IPS DF 6.9 (cell line): ENCODE measurements around the gene MGAT4A.
A peak's percentile ranks its signal among the peaks of the same experiment; 100 is the strongest.

Experiments used
- DNase-seq: peaks from one replicate; pipeline ENCODE4 v3.0.0-alpha.2; 2013; ENCODE audit warnings: low read depth, low spot score
- H3K27ac ChIP-seq: one replicate; pipeline ENCODE4 v1.5.1; 2013; ENCODE audit warnings: low read length, control low read depth
- H3K27me3 ChIP-seq: 2 replicates; pipeline ENCODE4 v1.6.1; 2013; ENCODE audit warnings: mild to moderate bottlenecking, low read length; ENCODE audit not compliant: control insufficient read depth, insufficient read depth
- H3K36me3 ChIP-seq: 2 replicates; pipeline ENCODE4 v1.6.1; 2013; ENCODE audit warnings: low read length; ENCODE audit not compliant: control insufficient read depth, insufficient read depth
- H3K4me1 ChIP-seq: 2 replicates; pipeline ENCODE4 v1.6.1; 2013; ENCODE audit warnings: low read length; ENCODE audit not compliant: control insufficient read depth, insufficient read depth
- H3K4me3 ChIP-seq: 2 replicates; pipeline ENCODE4 v1.5.1; 2013; ENCODE audit warnings: mild to moderate bottlenecking, low read length
- H3K9me3 ChIP-seq: 2 replicates; pipeline ENCODE4 v1.6.1; 2013; ENCODE audit warnings: low read length, inconsistent platforms; ENCODE audit not compliant: control insufficient read depth, insufficient read depth
- WGBS: extraction: QIAGEN DNeasy Blood & Tissue Kit; methylation state at CpG from one replicate; pipeline ENCODE4 v1.1.7; 2013; ENCODE audit warnings: mixed read lengths, missing lambda C conversion rate; ENCODE audit not compliant: insufficient read length, insufficient coverage; 5-methylcytosine and 5-hydroxymethylcytosine counted together

Gene MGAT4A

GRCh38 chr2:98576666-98577312 lies 154.1 kb downstream of the MGAT4A start:
- no peak for DNase-seq

DNA sequence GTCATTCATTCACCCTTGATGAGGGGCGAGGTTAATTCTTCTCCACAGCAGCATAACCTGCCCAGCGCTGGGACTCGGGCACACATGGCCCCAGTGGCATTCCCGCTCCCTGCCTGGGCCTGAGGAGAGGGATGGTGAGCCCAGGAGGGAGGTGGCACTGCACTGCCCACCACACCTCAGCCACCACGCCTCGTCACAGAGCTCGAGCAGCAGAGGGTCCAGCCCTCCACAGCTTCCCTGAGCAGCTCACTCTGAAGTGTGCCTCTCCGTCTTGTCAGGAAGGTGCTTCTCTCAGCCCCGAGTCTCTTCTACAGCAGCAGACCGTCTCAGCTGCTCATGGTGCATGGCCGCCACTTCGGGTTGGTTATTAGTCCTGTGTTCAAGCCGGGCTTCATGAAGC lies 157.5 kb downstream of the MGAT4A start:
- H3K4me3 ChIP-seq: no peak overlapping the region
- no peak for DNase-seq
- H3K36me3 ChIP-seq: peaks cover 14% of the 10 kb centered on the region
- no peaks in the 10 kb centered on the region; the same call in 1 of the 2 replicates for H3K4me1 ChIP-seq
- no CpG with 5 or more reads among the region's 13 CpGs for WGBS
- no peaks in the 10 kb centered on the region for H3K9me3 ChIP-seq
- no peaks in the 10 kb centered on the region for H3K27me3 ChIP-seq
- no peak overlapping the region for H3K27ac ChIP-seq

More at GRCh38 chr2:98576666-98577312, 154.1 kb downstream of the MGAT4A start:
- H3K4me1 ChIP-seq: no peaks in the 10 kb centered on the region; the same call in 1 of the 2 replicates
- H3K36me3 ChIP-seq: peaks cover 7% of the 10 kb centered on the region
- H3K27ac ChIP-seq: no peak overlapping the region
- H3K4me3 ChIP-seq: no peak overlapping the region
- WGBS: no CpG with 5 or more reads among the region's 22 CpGs
- H3K9me3 ChIP-seq: no peaks in the 10 kb centered on the region
- no peaks in the 10 kb centered on the region for H3K27me3 ChIP-seq

DNA sequence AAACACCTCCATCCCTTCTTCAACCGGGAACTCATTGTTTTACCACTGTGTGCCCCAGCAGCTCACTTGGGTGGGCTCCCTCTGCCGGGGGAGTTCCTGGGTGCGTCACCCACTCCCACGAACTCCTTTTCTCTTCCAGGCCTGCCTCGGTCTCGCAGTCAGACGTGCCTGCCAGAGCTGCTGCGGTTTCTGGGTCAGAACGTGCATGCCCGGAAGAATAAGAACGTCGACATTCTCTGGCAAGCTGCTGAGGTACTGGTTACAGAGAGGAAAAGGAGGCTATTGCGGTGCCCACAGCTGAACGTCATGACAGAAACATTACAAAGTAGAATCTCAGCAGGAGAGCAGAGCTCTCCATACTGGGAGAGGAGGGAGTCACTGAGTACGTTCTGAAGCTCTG lies 158.3 kb downstream of the MGAT4A start:
- Histone ChIP-seq H3K36me3 (peaks cover 12% of the 10 kb centered on the region), H3K9me3 (no peaks in the 10 kb centered on the region), H3K4me3 (no peak overlapping the region), H3K4me1 (no peaks in the 10 kb centered on the region; the same call in 1 of the 2 replicates), H3K27me3 (no peaks in the 10 kb centered on the region), H3K27ac (no peak overlapping the region)
- no CpG with 5 or more reads among the region's 15 CpGs for WGBS
- no peak for DNase-seq

GRCh38 chr2:98572211-98572610 lies 158.7 kb downstream of the MGAT4A start:
- no peaks in the 10 kb centered on the region; the same call in 1 of the 2 replicates for H3K4me1 ChIP-seq
- H3K4me3 ChIP-seq: no peak overlapping the region
- WGBS: no CpG with 5 or more reads among the region's 5 CpGs
- H3K27ac ChIP-seq: no peak overlapping the region
- no peaks in the 10 kb centered on the region for H3K9me3 ChIP-seq
- H3K27me3 ChIP-seq: no peaks in the 10 kb centered on the region
- H3K36me3 ChIP-seq: peaks cover 9% of the 10 kb centered on the region
- DNase-seq: no peak

- Histone ChIP-seq H3K36me3 (peaks cover 8% of the 10 kb centered on the region), H3K27ac (no peak overlapping the region)
Measured at GRCh38 chr2:98571796-98572195, 159.1 kb downstream of the MGAT4A start.

GRCh38 chr2:98571121-98571701 lies 159.7 kb downstream of the MGAT4A start:
- no peaks in the 10 kb centered on the region for H3K9me3 ChIP-seq
- WGBS: no CpG with 5 or more reads among the region's 13 CpGs
- H3K27ac ChIP-seq: no peak overlapping the region
- no peaks in the 10 kb centered on the region for H3K27me3 ChIP-seq
- no peak overlapping the region for H3K4me3 ChIP-seq
- H3K4me1 ChIP-seq: no peaks in the 10 kb centered on the region; the same call in 1 of the 2 replicates
- DNase-seq: no peak
- peaks cover 8% of the 10 kb centered on the region for H3K36me3 ChIP-seq

More at GRCh38 chr2:98571796-98572195, 159.1 kb downstream of the MGAT4A start:
- Histone ChIP-seq H3K9me3 (no peaks in the 10 kb centered on the region), H3K27me3 (no peaks in the 10 kb centered on the region), H3K4me3 (no peak overlapping the region), H3K4me1 (no peaks in the 10 kb centered on the region; the same call in 1 of the 2 replicates)
- DNase-seq: no peak
- WGBS: no CpG with 5 or more reads among the region's 9 CpGs

DNA sequence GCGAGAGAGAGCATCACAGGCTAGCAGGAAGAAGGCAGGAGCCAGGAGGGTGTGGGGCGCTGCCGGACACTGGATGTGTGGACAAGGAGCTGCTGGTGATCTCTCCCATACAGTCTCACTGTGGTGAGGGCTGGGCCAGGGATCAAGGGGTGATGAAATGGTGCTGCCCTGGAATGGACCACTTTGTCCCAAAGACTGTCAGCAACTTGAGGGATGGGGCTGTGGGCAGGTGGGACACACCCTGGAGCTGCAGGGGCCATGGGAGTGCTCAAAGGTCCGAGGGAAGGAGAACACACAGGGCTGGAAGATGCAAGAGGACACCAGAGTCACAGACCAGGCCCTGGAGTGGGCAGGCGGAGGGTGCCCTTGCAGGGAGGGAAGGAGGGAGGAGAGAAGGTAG lies 160.6 kb downstream of the MGAT4A start:
- H3K4me3 ChIP-seq: no peak overlapping the region
- WGBS: no CpG with 5 or more reads among the region's 5 CpGs
- H3K27me3 ChIP-seq: no peaks in the 10 kb centered on the region
- no peaks in the 10 kb centered on the region; the same call in 1 of the 2 replicates for H3K4me1 ChIP-seq
- peaks cover 12% of the 10 kb centered on the region for H3K36me3 ChIP-seq
- H3K9me3 ChIP-seq: no peaks in the 10 kb centered on the region
- H3K27ac ChIP-seq: no peak overlapping the region
- no peak for DNase-seq

GRCh38 chr2:98569915-98570314 lies 161.0 kb downstream of the MGAT4A start:
- H3K27me3 ChIP-seq: no peaks in the 10 kb centered on the region
- no peaks in the 10 kb centered on the region; the same call in 1 of the 2 replicates for H3K4me1 ChIP-seq
- no CpG with 5 or more reads among the region's 13 CpGs for WGBS
- no peak overlapping the region for H3K27ac ChIP-seq
- H3K36me3 ChIP-seq: peaks cover 15% of the 10 kb centered on the region
- no peaks in the 10 kb centered on the region for H3K9me3 ChIP-seq
- no peak overlapping the region for H3K4me3 ChIP-seq
- no peak for DNase-seq

GRCh38 chr2:98569197-98569793 lies 161.6 kb downstream of the MGAT4A start:
- no peaks in the 10 kb centered on the region for H3K27me3 ChIP-seq
- no peaks in the 10 kb centered on the region for H3K9me3 ChIP-seq
- no CpG with 5 or more reads among the region's 19 CpGs for WGBS
- no peak overlapping the region for H3K27ac ChIP-seq
- peaks cover 19% of the 10 kb centered on the region for H3K36me3 ChIP-seq
- no peaks in the 10 kb centered on the region; the same call in 1 of the 2 replicates for H3K4me1 ChIP-seq
- H3K4me3 ChIP-seq: no peak overlapping the region
- peak; percentile 29 for DNase-seq
